UCSD-AML1 (cell line): ENCODE results near the gene GBF1.

ENCODE experiments used
- DNase-seq: peaks from one replicate; lab custom pipeline; 2025; ENCODE audit not compliant: unreplicated experiment; lab: John Stamatoyannopoulos, UW

The GBF1 gene

DNA sequence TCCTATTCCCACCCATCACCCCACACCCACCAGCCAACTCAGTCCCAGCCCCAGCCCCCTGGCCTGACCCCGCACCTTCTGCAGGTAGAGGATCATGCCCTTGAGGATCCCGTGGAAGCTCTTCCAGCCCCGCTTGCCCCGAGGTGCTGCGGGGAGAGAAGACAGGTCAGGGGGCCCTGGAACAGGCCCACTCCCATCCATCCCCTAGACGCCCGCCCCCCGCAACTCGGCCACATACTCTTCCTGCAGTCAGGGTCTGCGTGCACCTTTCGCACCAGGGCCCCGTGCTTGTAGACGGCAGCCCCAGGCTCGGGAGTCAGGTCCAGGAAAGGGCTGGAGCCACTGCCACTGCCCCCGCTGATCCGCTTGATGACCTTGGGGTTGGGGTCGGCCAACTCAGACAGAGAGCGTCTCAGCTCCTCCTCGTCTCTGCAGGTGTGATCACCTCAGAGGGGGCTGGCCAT is 159.8 kb downstream of the GBF1 start:
- DNase-seq, result no peak

- DNase-seq, result no peak
These were observed 160.3 kb downstream of the GBF1 start for GRCh38 chr10:102405632-102406031.

DNA sequence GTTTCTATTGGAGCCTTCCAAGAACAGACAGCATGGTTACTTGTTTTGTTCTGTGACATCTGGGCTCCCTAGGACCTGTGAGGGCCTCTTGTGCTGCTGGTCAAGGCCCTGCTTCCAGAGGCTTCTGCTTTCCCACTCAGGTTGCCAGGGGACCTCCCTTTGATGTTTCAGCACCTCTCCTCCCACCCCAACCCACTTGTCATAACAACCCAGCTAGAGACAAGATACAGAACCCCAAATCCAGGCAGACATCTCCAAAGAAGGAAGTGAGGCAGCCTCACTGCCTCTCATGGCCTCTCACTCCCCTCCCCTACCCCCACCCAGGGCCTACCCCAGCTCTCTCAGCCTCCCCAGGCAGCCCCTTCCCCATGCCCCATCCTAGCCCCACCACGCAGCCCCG is 161.5 kb downstream of the GBF1 start:
- no peak for DNase-seq

GRCh38 chr10:102407425-102408130 is 162.2 kb downstream of the GBF1 start:
- no peak for DNase-seq

- no peak for DNase-seq
These were observed 162.9 kb downstream of the GBF1 start for GRCh38 chr10:102408131-102408727.

DNA sequence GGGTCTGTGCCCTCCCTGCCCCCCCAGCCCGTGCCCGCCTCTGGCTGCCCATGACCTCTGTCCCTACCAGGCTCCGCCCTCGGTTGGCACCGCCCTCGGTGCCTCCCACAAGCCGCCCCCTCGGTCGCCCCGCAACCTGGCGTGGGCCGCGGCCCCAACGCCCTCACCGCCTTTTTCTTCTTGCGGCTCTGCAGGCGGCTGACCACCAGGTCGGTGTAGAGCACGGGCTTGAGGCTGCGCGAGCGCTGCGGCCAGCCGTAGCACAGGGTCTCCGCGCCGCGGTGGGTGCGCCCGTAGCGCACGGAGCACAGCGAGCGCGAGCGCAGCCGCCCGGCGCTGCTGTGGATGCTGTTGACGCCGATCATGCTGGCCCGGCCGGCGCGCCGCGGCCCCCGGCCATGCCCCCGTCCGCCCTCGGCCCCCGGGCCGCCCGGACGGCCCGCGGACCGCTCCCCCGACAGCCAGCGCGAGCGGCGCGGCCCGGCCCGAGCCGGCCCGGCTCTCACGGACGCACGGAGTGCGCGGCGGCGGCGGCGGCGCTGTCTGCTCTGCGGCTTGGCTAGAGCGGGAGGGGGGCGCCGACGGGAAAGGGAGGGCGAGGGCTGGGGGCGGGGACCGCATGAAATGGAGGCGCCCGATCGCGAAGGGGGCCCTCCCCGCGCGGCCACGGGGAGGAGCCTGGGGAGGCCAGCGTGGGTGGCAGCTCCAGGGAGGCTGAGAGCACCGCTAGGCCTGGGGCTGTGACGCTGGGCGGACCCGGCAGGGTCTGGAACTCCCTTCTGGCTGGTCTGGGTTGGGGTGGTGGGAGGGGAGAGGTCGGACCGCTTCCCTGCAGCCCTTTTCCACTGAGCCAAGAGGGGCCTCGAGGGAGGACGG is 163.6 kb downstream of the GBF1 start:
- no peak for DNase-seq

- no peak for DNase-seq
These were observed 164.5 kb downstream of the GBF1 start for GRCh38 chr10:102409604-102410428.

DNA sequence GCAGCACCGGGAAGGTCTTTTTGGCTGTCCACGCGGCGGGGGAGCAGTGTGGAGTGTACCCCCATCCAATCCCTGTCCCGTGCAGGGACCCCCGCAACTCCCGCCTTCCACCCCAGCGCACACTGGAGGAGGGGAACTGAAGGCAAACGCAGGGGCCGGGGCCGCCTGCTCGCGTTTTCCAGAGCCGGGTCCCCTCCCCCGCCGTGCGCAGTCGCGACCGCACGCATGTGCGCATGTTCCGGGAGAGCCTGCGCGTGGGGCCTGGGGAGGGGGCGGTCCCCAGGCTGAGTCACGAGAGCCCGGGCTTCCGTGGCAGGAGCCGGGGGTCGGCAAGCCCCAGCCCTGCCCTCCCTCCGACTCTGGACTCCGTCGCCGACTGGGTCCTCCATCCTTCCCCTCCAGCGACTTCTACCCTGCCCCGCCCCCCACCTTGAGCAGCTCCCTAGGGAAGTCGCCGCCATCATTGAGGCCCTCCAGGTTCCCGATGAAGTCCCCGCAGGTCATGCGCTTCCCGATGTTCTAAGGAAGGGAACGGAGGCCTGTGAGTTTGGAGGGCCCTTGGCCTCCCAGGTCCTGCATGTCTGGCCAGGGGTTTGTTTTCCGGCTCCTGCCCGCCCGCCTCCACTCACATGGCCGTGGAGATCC is 165.2 kb downstream of the GBF1 start:
- no peak for DNase-seq

GRCh38 chr10:102411341-102412255 is 166.3 kb downstream of the GBF1 start:
- no peak for DNase-seq

DNA sequence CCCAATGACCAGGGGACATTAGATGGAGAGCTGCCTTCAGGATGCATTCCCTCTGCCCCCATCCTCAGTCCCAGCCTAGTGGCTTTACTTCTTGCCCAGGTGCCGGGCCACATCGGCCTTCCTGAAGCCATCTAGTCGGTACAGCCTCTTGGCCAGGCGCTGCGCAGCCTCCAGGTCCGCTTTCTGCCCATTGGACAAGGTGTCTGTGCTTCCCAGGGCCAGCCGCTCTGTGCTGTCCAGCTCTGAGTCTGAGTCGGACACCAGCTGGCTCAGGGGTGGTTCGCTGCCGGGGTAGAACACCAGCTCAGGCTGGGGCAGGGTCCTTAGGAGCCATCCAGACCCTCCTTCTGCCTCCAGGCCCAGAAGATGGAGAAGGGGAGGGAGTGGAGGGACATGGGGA is 167.0 kb downstream of the GBF1 start:
- DNase-seq, result no peak

DNA sequence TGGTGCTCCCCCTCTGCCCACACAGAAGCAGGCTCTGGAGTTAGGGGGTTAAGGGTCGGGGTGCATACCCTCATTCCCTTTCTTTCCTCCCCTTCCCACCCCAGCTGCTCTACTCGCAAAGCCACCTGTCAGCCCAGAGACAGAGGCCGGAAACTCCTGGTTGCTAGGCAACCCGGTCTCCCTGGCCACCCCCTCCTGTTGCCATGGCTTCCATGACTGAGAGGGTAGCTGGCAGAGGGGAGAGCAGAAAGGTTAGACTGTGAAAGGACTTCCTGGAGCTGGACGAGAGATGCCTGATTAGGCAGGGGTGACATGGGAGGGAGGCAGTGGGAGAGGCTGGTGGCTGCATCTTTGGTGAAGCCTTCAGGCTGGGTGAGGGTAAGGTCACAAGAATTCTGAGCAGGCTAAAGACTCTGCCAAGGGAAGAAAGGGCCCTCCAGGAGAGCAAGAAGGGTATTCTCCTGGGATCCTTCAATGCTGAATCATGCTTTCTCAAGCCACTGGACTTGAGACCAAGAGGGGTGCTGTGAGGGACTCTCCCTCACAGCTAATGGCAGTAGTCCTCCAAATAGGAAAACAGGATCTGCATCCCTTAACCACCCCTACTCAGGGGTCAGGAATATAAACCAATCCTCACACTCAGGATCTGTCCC is 167.8 kb downstream of the GBF1 start:
- no peak for DNase-seq

DNA sequence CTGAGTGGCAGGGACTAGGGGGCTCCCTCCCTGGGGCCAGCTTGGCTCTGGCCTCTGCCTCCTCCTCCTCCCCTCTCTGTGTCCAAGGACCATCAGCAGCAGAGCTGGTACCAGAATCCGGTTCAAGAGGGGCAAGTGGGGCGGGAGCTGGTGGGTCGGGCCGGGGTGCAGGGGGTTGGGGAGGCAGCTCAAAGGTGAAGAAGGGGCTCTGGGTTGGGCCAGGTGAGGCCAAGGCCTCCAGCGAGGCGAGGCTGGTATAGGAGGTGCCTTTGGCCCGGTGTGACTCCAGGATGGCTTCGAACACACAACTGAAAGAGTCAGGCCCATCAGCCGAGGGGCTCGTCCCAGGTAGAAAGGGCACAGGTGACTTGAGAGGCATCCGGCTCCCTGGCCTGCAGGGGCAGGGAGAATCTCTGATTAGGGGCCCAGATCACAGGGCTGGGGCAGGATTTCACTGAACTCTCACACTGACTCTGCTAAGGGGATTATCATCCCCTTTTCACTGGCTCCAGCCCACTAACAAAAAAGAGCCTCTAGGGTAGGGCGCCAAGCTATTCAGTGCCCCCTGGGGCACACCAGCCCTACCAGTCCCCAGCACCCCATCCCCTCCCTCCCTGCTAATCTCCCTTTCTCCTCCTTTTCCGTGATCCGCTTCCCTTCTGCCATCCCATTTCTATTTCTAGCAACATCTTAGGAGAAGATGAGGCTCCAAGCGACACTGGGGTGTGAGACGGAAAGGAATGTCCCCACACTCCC is 168.7 kb downstream of the GBF1 start:
- no peak for DNase-seq

- no peak for DNase-seq
These were observed 169.4 kb downstream of the GBF1 start for GRCh38 chr10:102414749-102415148.

GRCh38 chr10:102416283-102416682 is 171.0 kb downstream of the GBF1 start:
- no peak for DNase-seq

- DNase-seq, result no peak
These were observed 171.4 kb downstream of the GBF1 start for GRCh38 chr10:102416695-102417094.

DNA sequence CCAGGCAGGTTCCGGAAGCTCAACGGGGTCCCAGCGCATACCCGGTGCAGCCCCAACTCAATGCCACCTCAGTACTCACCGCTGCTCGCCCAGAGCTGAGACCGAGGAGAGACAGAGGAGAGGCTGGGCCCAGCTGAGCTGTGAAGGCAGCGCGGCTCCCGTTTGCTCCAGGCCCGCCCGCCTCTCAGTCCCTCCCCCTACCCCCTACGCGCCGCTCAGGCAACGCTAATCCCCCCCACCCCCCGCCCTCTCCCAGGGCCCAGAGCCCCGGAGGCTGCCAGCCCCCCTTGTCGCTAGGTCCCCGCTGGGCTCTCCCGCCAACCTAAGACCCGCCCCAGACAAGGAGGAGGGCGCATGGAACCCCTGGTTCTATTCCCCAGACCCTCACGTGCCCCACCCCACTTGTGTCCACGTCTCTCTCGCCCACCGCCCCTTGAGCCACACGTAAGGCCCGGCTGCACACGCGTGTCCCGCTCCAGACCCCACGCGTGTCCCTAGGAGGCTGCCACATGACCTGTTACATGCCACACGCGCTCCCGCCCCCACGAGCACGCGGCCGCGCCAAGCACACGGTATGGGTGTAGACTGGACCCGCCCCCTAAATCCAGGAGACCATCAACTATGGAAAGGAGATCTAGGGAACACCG is 173.4 kb downstream of the GBF1 start, which contains the start of gene PSD:
PSD (minus strand) TSS at position 164 of the 647 bp plus-strand sequence. CDS start 1,747 bp downstream, outside the sequence.
- DNase-seq, result no peak
